SU-DHL-6 (cell line): Measurements from ENCODE around the gene SGCE.

ENCODE experiments used
- H2AFZ ChIP-seq: fragments of 200-600 bp; sonication (generic); 2 replicates; pipeline ENCODE4 v1.6.1; 2014; ENCODE audit warnings: low read depth, mild to moderate bottlenecking, moderate library complexity, mixed read lengths, antibody characterized with exemption, low read length; ENCODE audit not compliant: severe bottlenecking
- H3F3A ChIP-seq: fragments of 200-600 bp; shearing (Covaris generic); 2 replicates; pipeline ENCODE4 v1.6.0; 2016; ENCODE audit warnings: antibody characterized with exemption, mild to moderate bottlenecking; ENCODE audit not compliant: insufficient read depth
- H3K27ac ChIP-seq: fragments of 200-600 bp; sonication (generic); 2 replicates; pipeline ENCODE4 v1.5.1; 2016; ENCODE audit warnings: low read depth, mild to moderate bottlenecking, low read length, moderate library complexity, mixed read lengths
- H3K27me3 ChIP-seq: fragments of 200-600 bp; sonication (generic), shearing (Covaris generic); 2 replicates; pipeline ENCODE4 v1.6.0; 2014; ENCODE audit warnings: mild to moderate bottlenecking, low read length
- H3K36me3 ChIP-seq: fragments of 200-600 bp; sonication (generic); 2 replicates; pipeline ENCODE4 v1.6.1; 2014; ENCODE audit warnings: mild to moderate bottlenecking, low read length, mixed read lengths
- H3K4me2 ChIP-seq: fragments of 300-600, 200-600 bp; shearing (Covaris generic), sonication (generic); 2 replicates; pipeline ENCODE4 v1.6.0; 2014; ENCODE audit warnings: low read length, low read depth, mild to moderate bottlenecking; ENCODE audit not compliant: poor library complexity, severe bottlenecking
- H3K4me3 ChIP-seq: fragments of 200-600 bp; sonication (generic); 2 replicates; pipeline ENCODE4 v1.5.1; 2014; ENCODE audit warnings: antibody characterized with exemption, low read length, mild to moderate bottlenecking, mixed read lengths; ENCODE audit not compliant: insufficient read depth, poor library complexity, severe bottlenecking
- H3K79me2 ChIP-seq: fragments of 200-600 bp; sonication (generic); 2 replicates; pipeline ENCODE4 v1.6.1; 2014; ENCODE audit warnings: mild to moderate bottlenecking, low read length, moderate library complexity; ENCODE audit not compliant: insufficient read depth
- H3K9ac ChIP-seq: fragments of 200-600 bp; sonication (generic); 2 replicates; pipeline ENCODE4 v1.7.0; 2014; ENCODE audit warnings: mild to moderate bottlenecking, low read length
- H3K9me2 ChIP-seq: fragments of 200-600 bp; sonication (generic); replicated peaks from 2 replicates; pipeline ENCODE4 v1.6.1; 2014; ENCODE audit warnings: low read length; ENCODE audit not compliant: insufficient read depth
- H3K9me3 ChIP-seq: fragments of 200-600 bp; sonication (generic); 2 replicates; pipeline ENCODE4 v1.6.1; 2014; ENCODE audit warnings: low read length, mixed read lengths; ENCODE audit not compliant: insufficient read depth
- H4K20me1 ChIP-seq: fragments of 200-600 bp; sonication (generic); 2 replicates; pipeline ENCODE4 v1.6.1; 2014; ENCODE audit warnings: low read depth, mild to moderate bottlenecking, antibody characterized with exemption, low read length, moderate library complexity, mixed read lengths
- EZH2phosphoT487 ChIP-seq: fragments of 200-600 bp; sonication (generic), shearing (Covaris generic); conservative IDR thresholded peaks from 2 replicates; pipeline ENCODE4 v1.6.1; 2018; ENCODE audit warnings: mild to moderate bottlenecking, antibody characterized with exemption, low read length, moderate library complexity, mixed read lengths
- TF ChIP-seq, protein P1 (sequence below): fragments of 200-600 bp; sonication (generic); IDR thresholded peaks from one replicate; pipeline ENCODE4 v1.5.1; 2017; ENCODE audit warnings: antibody characterized with exemption, mild to moderate bottlenecking, low read length, moderate library complexity; ENCODE audit not compliant: insufficient read depth, poor library complexity, severe bottlenecking

The SGCE gene

DNA sequence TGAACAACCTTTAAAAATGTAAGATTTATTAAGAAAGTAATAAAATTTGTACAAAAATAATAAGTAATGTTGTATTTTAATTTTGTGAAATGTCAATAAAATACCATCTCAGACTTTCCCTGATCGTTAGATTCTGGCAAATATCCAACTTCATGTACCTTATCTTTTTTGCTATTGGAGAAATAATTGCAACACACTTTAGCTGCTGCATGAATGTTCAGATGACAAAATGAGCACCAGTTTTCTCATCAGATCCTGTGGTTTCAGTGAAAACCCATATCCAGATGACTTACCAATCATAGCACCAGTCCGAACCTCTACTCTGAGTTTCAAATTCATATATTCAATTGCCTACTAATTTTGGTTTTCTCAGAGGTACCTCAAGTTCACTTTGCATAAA, 76.5 kb downstream of the SGCE start:
- TF ChIP-seq, protein P1, sequence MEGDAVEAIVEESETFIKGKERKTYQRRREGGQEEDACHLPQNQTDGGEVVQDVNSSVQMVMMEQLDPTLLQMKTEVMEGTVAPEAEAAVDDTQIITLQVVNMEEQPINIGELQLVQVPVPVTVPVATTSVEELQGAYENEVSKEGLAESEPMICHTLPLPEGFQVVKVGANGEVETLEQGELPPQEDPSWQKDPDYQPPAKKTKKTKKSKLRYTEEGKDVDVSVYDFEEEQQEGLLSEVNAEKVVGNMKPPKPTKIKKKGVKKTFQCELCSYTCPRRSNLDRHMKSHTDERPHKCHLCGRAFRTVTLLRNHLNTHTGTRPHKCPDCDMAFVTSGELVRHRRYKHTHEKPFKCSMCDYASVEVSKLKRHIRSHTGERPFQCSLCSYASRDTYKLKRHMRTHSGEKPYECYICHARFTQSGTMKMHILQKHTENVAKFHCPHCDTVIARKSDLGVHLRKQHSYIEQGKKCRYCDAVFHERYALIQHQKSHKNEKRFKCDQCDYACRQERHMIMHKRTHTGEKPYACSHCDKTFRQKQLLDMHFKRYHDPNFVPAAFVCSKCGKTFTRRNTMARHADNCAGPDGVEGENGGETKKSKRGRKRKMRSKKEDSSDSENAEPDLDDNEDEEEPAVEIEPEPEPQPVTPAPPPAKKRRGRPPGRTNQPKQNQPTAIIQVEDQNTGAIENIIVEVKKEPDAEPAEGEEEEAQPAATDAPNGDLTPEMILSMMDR: no peak
- no peak for TF ChIP-seq EZH2phosphoT487
- Histone ChIP-seq H3K4me3 (no peak overlapping the region), H3K27me3 (no peaks in the 10 kb centered on the region), H3K4me2 (no peak overlapping the region), H3K9me3 (no peaks in the 10 kb centered on the region), H4K20me1 (no peaks in the 10 kb centered on the region), H3K9ac (no peak overlapping the region), H3F3A (no peaks in the 10 kb centered on the region), H2AFZ (no peak overlapping the region), H3K27ac (no peak overlapping the region), H3K9me2 (no peaks in the 10 kb centered on the region), H3K79me2 (no peaks in the 10 kb centered on the region), H3K36me3 (no peaks in the 10 kb centered on the region)

DNA sequence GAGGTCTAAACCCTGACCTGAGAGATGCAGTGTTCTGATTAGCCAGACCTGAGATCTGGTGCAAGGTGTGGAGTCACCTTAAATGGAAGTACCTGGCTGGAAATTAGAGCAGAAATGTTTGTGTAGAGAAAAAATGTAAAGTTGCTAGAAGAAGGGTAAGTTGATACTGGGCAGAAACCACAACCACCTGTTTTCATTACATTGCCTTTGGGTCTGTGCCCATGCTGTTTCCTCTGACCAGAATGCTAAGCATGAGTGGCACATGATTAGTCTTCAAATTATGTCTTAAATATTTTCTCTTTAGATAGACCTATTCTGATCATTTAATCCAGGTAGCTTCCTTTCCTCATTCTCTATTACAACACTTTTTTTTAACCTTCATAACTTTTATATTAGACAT, 77.3 kb downstream of the SGCE start:
- no peak overlapping the region for H3K27ac ChIP-seq

DNA sequence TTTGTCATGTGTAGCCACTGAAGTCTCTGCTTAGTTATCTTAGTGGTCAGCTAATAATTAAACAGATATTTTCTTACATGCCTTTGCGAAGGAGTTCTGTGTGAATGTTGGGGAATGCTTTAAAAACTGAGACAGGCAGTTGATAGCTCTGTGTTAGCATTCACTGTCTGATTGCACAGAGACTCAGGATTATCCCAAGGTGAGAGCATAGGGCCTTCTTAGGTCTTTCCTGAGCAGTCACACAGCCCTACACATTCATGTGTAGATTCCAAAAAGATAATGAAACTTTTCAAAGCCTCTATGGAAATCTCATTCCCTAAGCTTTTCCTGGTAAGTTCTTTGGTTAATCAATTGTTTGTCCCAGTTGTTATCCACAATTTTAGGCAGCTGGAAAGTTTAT, 78.6 kb downstream of the SGCE start:
- H3F3A ChIP-seq: no peaks in the 10 kb centered on the region
- H3K79me2 ChIP-seq: no peaks in the 10 kb centered on the region
- H3K4me2 ChIP-seq: no peak overlapping the region
- no peaks in the 10 kb centered on the region for H3K27me3 ChIP-seq
- H4K20me1 ChIP-seq: no peaks in the 10 kb centered on the region
- no peak overlapping the region for H3K4me3 ChIP-seq
- TF ChIP-seq, protein P1: no peak
- TF ChIP-seq EZH2phosphoT487: no peak
- no peaks in the 10 kb centered on the region for H3K9me3 ChIP-seq
- H3K27ac ChIP-seq: no peak overlapping the region
- H2AFZ ChIP-seq: no peak overlapping the region
- no peaks in the 10 kb centered on the region for H3K36me3 ChIP-seq
- H3K9me2 ChIP-seq: no peaks in the 10 kb centered on the region
- no peak overlapping the region for H3K9ac ChIP-seq

More for the DNA sequence above, 77.3 kb downstream of the SGCE start:
- H3K27me3 ChIP-seq: no peaks in the 10 kb centered on the region
- H3K9me3 ChIP-seq: no peaks in the 10 kb centered on the region
- no peaks in the 10 kb centered on the region for H3K9me2 ChIP-seq
- no peak overlapping the region for H2AFZ ChIP-seq
- H3K4me3 ChIP-seq: no peak overlapping the region
- H3K9ac ChIP-seq: no peak overlapping the region
- no peak overlapping the region for H3K4me2 ChIP-seq
- no peak for TF ChIP-seq EZH2phosphoT487
- TF ChIP-seq, protein P1: no peak
- H3K36me3 ChIP-seq: no peaks in the 10 kb centered on the region
- no peaks in the 10 kb centered on the region for H4K20me1 ChIP-seq
- no peaks in the 10 kb centered on the region for H3F3A ChIP-seq
- no peaks in the 10 kb centered on the region for H3K79me2 ChIP-seq
